Natural killer cell treated with Interleukin-12 subunit alpha and Interleukin-12 subunit beta and Interleukin-15 and Interleukin-18, amount 100 ng/mL, for 72 hours (primary cell): ENCODE results near the gene MYLIP. TPM values are rescaled to one million over a fixed set of nuclear protein-coding genes. Genes with fewer than 3 reads are reported as not detected.

Experiments
- ATAC-seq, 2 donors: fragments of 150-1000 bp; cut with Tn5 transposase in 1 of 2; sonication (Bioruptor Pico), chemical (Tn5 transposase) in 1 of 2; 2 replicates each; pipeline ENCODE4 v1.10.0; 2021
- DNase-seq: peaks from one replicate; pipeline ENCODE4 v3.0.0; 2022; ENCODE audit warnings: low spot score
- H3K27ac Mint-ChIP-seq, 2 donors: 1 replicate in 1 of 2; 2 replicates in 1 of 2; pipeline ENCODE4 v1.8.0; 2022; ENCODE audit warnings: mixed read lengths in 2 of 2, mild to moderate bottlenecking in 1 of 2, moderate library complexity in 1 of 2
- H3K27me3 Mint-ChIP-seq, 2 donors: 1 replicate in 1 of 2; 2 replicates in 1 of 2; pipeline ENCODE4 v1.8.0; 2022; ENCODE audit warnings: mixed read lengths in 2 of 2
- H3K36me3 Mint-ChIP-seq: one replicate; pipeline ENCODE4 v1.8.0; 2022; ENCODE audit warnings: mixed read lengths
- H3K4me1 Mint-ChIP-seq, 2 donors: 1 replicate in 1 of 2; 2 replicates in 1 of 2; pipeline ENCODE4 v1.8.0; 2022; ENCODE audit warnings: low read depth in 2 of 2, mixed read lengths in 2 of 2, mild to moderate bottlenecking in 1 of 2
- H3K4me3 Mint-ChIP-seq: one replicate; pipeline ENCODE4 v1.8.0; 2022; ENCODE audit warnings: mixed read lengths
- H3K9me3 Mint-ChIP-seq: 2 replicates; pipeline ENCODE4 v1.8.0; 2022; ENCODE audit warnings: mixed read lengths
- total RNA-seq, 2 donors: library from RNA; stranded (reverse); gene quantifications; one replicate each; pipeline ENCODE4 v1.2.3, GENCODE V29; 2022

MYLIP gene
- total RNA-seq, 2 donors from 2014 or later: 12.2 to 18.1 TPM

GRCh38 chr6:16178351-16178750 is 49.5 kb downstream of the MYLIP start:
- H3K27ac Mint-ChIP-seq: no peak overlapping the region
- ATAC-seq (no peak), DNase-seq (no peak)
- H3K4me3 Mint-ChIP-seq: no peak overlapping the region
- H3K4me1 Mint-ChIP-seq: peaks cover 38 to 42% of the 10 kb centered on the region in 2 donors
- H3K27me3 Mint-ChIP-seq: no peaks in the 10 kb centered on the region
- H3K36me3 Mint-ChIP-seq: peaks cover 16% of the 10 kb centered on the region
- H3K9me3 Mint-ChIP-seq: no peaks in the 10 kb centered on the region

- H3K27me3 Mint-ChIP-seq: no peaks in the 10 kb centered on the region
- H3K27ac Mint-ChIP-seq: no peak overlapping the region
- H3K4me1 Mint-ChIP-seq: peaks cover 41 to 43% of the 10 kb centered on the region in 2 donors
- no peaks in the 10 kb centered on the region for H3K9me3 Mint-ChIP-seq
- no peak for ATAC-seq
- no peak overlapping the region for H3K4me3 Mint-ChIP-seq
- no peak for DNase-seq
- H3K36me3 Mint-ChIP-seq: peaks cover 16% of the 10 kb centered on the region
Observed at GRCh38 chr6:16179063-16179462, 50.2 kb downstream of the MYLIP start.

- no peaks in the 10 kb centered on the region for H3K27me3 Mint-ChIP-seq
- DNase-seq (no peak), ATAC-seq (peak; percentile 72 to 76)
- peaks cover 16% of the 10 kb centered on the region for H3K36me3 Mint-ChIP-seq
- H3K4me3 Mint-ChIP-seq: peak overlapping the region; percentile 66
- no peaks in the 10 kb centered on the region for H3K9me3 Mint-ChIP-seq
- peaks cover 33 to 37% of the 10 kb centered on the region in 2 donors for H3K4me1 Mint-ChIP-seq
- peak overlapping the region; percentile 67 to 72 for H3K27ac Mint-ChIP-seq
Observed at GRCh38 chr6:16179970-16180431, 51.1 kb downstream of the MYLIP start.

GRCh38 chr6:16180696-16181438 is 52.0 kb downstream of the MYLIP start:
- ATAC-seq (no peak), DNase-seq (no peak)
- Mint-ChIP-seq H3K27ac (peak overlapping the region; percentile 67 to 72), H3K36me3 (peaks cover 16% of the 10 kb centered on the region), H3K4me3 (peak overlapping the region; percentile 66), H3K4me1 (peaks cover 32 to 36% of the 10 kb centered on the region in 2 donors), H3K27me3 (no peaks in the 10 kb centered on the region), H3K9me3 (no peaks in the 10 kb centered on the region)

GRCh38 chr6:16181439-16182297 is 52.8 kb downstream of the MYLIP start:
- H3K4me3 Mint-ChIP-seq: peak overlapping the region; percentile 59
- H3K27me3 Mint-ChIP-seq: no peaks in the 10 kb centered on the region

GRCh38 chr6:16183187-16183664 is 54.3 kb downstream of the MYLIP start:
- no peak for ATAC-seq
- H3K27ac Mint-ChIP-seq: peak overlapping the region in 1 of 2 donors; percentile 15
- H3K9me3 Mint-ChIP-seq: no peaks in the 10 kb centered on the region
- DNase-seq: no peak
- peaks cover 30 to 32% of the 10 kb centered on the region in 2 donors for H3K4me1 Mint-ChIP-seq
- H3K27me3 Mint-ChIP-seq: peaks cover 0 to 2% of the 10 kb centered on the region in 2 donors
- H3K36me3 Mint-ChIP-seq: peaks cover 16% of the 10 kb centered on the region
- H3K4me3 Mint-ChIP-seq: no peak overlapping the region

More at GRCh38 chr6:16181439-16182297, 52.8 kb downstream of the MYLIP start:
- Mint-ChIP-seq H3K27ac (peak overlapping the region; percentile 43 to 47), H3K9me3 (no peaks in the 10 kb centered on the region), H3K36me3 (peaks cover 16% of the 10 kb centered on the region), H3K4me1 (peaks cover 31 to 32% of the 10 kb centered on the region in 2 donors)
- DNase-seq: no peak
- ATAC-seq: no peak

GRCh38 chr6:16184129-16184528 is 55.2 kb downstream of the MYLIP start:
- Mint-ChIP-seq H3K4me3 (no peak overlapping the region), H3K9me3 (no peaks in the 10 kb centered on the region), H3K36me3 (peaks cover 16% of the 10 kb centered on the region), H3K4me1 (peaks cover 27% of the 10 kb centered on the region in 2 donors), H3K27ac (no peak overlapping the region), H3K27me3 (peaks cover 0 to 2% of the 10 kb centered on the region in 2 donors)
- DNase-seq (no peak), ATAC-seq (no peak)

GRCh38 chr6:16184551-16184950 is 55.7 kb downstream of the MYLIP start:
- Mint-ChIP-seq H3K36me3 (peaks cover 16% of the 10 kb centered on the region), H3K9me3 (no peaks in the 10 kb centered on the region), H3K4me3 (no peak overlapping the region), H3K27ac (no peak overlapping the region), H3K4me1 (peaks cover 26 to 27% of the 10 kb centered on the region in 2 donors), H3K27me3 (peaks cover under 1 to 2% of the 10 kb centered on the region in 2 donors)
- DNase-seq: no peak
- ATAC-seq: no peak

- no peak overlapping the region for H3K27ac Mint-ChIP-seq
- H3K27me3 Mint-ChIP-seq: peaks cover 6 to 8% of the 10 kb centered on the region in 2 donors
- DNase-seq (no peak), ATAC-seq (no peak)
- peaks cover 6 to 8% of the 10 kb centered on the region in 2 donors for H3K4me1 Mint-ChIP-seq
- no peaks in the 10 kb centered on the region for H3K36me3 Mint-ChIP-seq
- H3K4me3 Mint-ChIP-seq: no peak overlapping the region
- H3K9me3 Mint-ChIP-seq: no peaks in the 10 kb centered on the region
Observed at GRCh38 chr6:16187176-16187575, 58.3 kb downstream of the MYLIP start.

- H3K4me3 Mint-ChIP-seq: no peak overlapping the region
- no peaks in the 10 kb centered on the region for H3K36me3 Mint-ChIP-seq
- H3K27ac Mint-ChIP-seq: no peak overlapping the region
- no peaks in the 10 kb centered on the region for H3K9me3 Mint-ChIP-seq
- no peaks in the 10 kb centered on the region for H3K4me1 Mint-ChIP-seq
- H3K27me3 Mint-ChIP-seq: peaks cover 17 to 29% of the 10 kb centered on the region in 2 donors
- ATAC-seq: no peak
- DNase-seq: no peak
Observed at GRCh38 chr6:16190214-16190613, 61.3 kb downstream of the MYLIP start.

- H3K9me3 Mint-ChIP-seq: no peaks in the 10 kb centered on the region
- no peaks in the 10 kb centered on the region for H3K4me1 Mint-ChIP-seq
- ATAC-seq (no peak), DNase-seq (no peak)
- no peak overlapping the region for H3K4me3 Mint-ChIP-seq
- H3K36me3 Mint-ChIP-seq: no peaks in the 10 kb centered on the region
- H3K27me3 Mint-ChIP-seq: peaks cover 17 to 39% of the 10 kb centered on the region in 2 donors
- no peak overlapping the region for H3K27ac Mint-ChIP-seq
Observed at GRCh38 chr6:16196260-16196983, 67.5 kb downstream of the MYLIP start.

- Mint-ChIP-seq H3K4me1 (no peaks in the 10 kb centered on the region), H3K36me3 (no peaks in the 10 kb centered on the region), H3K27ac (no peak overlapping the region), H3K9me3 (no peaks in the 10 kb centered on the region), H3K27me3 (peaks cover 17 to 39% of the 10 kb centered on the region in 2 donors), H3K4me3 (no peak overlapping the region)
- ATAC-seq (no peak), DNase-seq (no peak)
Observed at GRCh38 chr6:16196984-16197546, 68.2 kb downstream of the MYLIP start.
